ENCODE measurements around the gene TP53I11. TPM values are rescaled to one million over a fixed set of nuclear protein-coding genes. Genes with fewer than 3 reads are reported as not detected.

TP53I11 gene
- total and polyA plus RNA-seq, 12 donors: 22.8 to 89.4 (median 32.7) TPM

- 96 to 98% methylated on average over 3 of the region's 3 CpGs for WGBS, 2 donors
- TF ChIP-seq CTCF (IDR thresholded peaks at IDR 0.05): no peak
- no peak overlapping the region for H3K27ac ChIP-seq
Observed at GRCh38 chr11:44903518-44903917, 47.2 kb downstream of the TP53I11 start.

GRCh38 chr11:44903035-44903434 is 47.6 kb downstream of the TP53I11 start:
- intact Hi-C loops (cut with DNase I): loop anchor here in 2 of 10 donors (5.0 to 10.0 kb wide), 2 partner anchors 346 to 348 kb away; no protein-coding TSS in a partner anchor
- no peak for TF ChIP-seq CTCF (IDR thresholded peaks at IDR 0.05)
- no peak overlapping the region for H3K4me3 ChIP-seq
- ATAC-seq (no peak), DNase-seq (no peak)
- H3K9me3 ChIP-seq: peaks cover 0 to 7% (median 0%) of the 10 kb centered on the region in 11 donors
- H3K27ac ChIP-seq: no peak overlapping the region
- H3K27me3 ChIP-seq: no peaks in the 10 kb centered on the region
- WGBS, 2 donors: 87 to 94% methylated on average over 7 of the region's 7 CpGs
- peaks cover 0 to 21% (median 0%) of the 10 kb centered on the region in 9 donors for H3K4me1 ChIP-seq
- peaks cover 0 to 35% (median 2%) of the 10 kb centered on the region in 9 donors for H3K36me3 ChIP-seq

More at GRCh38 chr11:44903518-44903917, 47.2 kb downstream of the TP53I11 start:
- H3K4me1 ChIP-seq: peaks cover 0 to 21% (median 0%) of the 10 kb centered on the region in 9 donors
- H3K9me3 ChIP-seq: peaks cover 0 to 4% (median 0%) of the 10 kb centered on the region in 11 donors
- H3K4me3 ChIP-seq: no peak overlapping the region
- peaks cover 0 to 33% (median 0%) of the 10 kb centered on the region in 9 donors for H3K36me3 ChIP-seq
- intact Hi-C loops (cut with DNase I): loop anchor here in 2 of 10 donors (5.0 to 10.0 kb wide), 2 partner anchors 346 to 349 kb away; no protein-coding TSS in a partner anchor
- no peaks in the 10 kb centered on the region for H3K27me3 ChIP-seq
- DNase-seq (no peak), ATAC-seq (no peak)

GRCh38 chr11:44901786-44902185 is 48.9 kb downstream of the TP53I11 start:
- ATAC-seq: no peak
- H3K4me1 ChIP-seq: peaks cover 0 to 21% (median 0%) of the 10 kb centered on the region in 9 donors
- no peaks in the 10 kb centered on the region for H3K27me3 ChIP-seq
- WGBS, 2 donors: 90 to 98% methylated on average over 5 of the region's 5 CpGs
- no peak overlapping the region for H3K27ac ChIP-seq
- intact Hi-C loops (cut with DNase I): loop anchor here in 2 of 10 donors (5.0 to 10.0 kb wide), 2 partner anchors 344 to 347 kb away; no protein-coding TSS in a partner anchor
- TF ChIP-seq CTCF (IDR thresholded peaks at IDR 0.05): no peak
- no peak overlapping the region for H3K4me3 ChIP-seq
- DNase-seq: no peak
- peaks cover 0 to 7% (median 0%) of the 10 kb centered on the region in 11 donors for H3K9me3 ChIP-seq
- peaks cover 0 to 32% (median 5%) of the 10 kb centered on the region in 9 donors for H3K36me3 ChIP-seq

GRCh38 chr11:44901120-44901633 is 49.5 kb downstream of the TP53I11 start:
- Histone ChIP-seq H3K36me3 (peaks cover 0 to 27% (median 5%) of the 10 kb centered on the region in 9 donors), H3K4me1 (peaks cover 0 to 19% (median 0%) of the 10 kb centered on the region in 9 donors), H3K4me3 (no peak overlapping the region), H3K27ac (no peak overlapping the region), H3K9me3 (peaks cover 0 to 7% (median 0%) of the 10 kb centered on the region in 11 donors), H3K27me3 (no peaks in the 10 kb centered on the region)
- intact Hi-C loops (cut with DNase I): loop anchor here in 2 of 10 donors (5.0 to 10.0 kb wide), 2 partner anchors 344 to 346 kb away; no protein-coding TSS in a partner anchor
- WGBS, 2 donors: 94% methylated on average over 7 of the region's 7 CpGs
- DNase-seq (no peak), ATAC-seq (no peak)
- TF ChIP-seq CTCF (IDR thresholded peaks at IDR 0.05): no peak
